ENCODE measurements around the gene HMGCS2.

The HMGCS2 gene

DNA sequence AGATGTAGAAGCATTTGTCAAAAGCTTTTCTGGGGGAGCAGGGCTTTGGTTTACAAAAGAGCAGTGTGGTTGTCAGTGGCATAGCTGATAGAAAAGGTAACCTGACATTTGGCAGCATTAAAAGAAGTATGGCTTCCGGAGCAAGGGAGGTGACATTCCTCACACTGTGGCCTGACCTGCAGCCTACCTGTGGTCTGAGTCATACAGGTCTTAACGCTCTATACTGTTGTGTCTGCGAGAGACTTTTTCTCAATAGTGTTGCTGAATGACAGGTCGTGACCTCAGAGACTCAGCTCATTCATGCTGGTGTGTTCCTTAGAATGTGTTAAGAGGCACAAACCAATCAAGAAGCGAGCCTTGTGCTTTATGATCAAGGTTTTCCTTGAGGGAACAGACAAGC is 37.6 kb downstream of the HMGCS2 start:
- Histone ChIP-seq H2AFZ (ENCODE audit: low read depth, low read length) (no peak overlapping the region), H3K4me1 (ENCODE audit: insufficient read depth, low read length) (no peaks in the 10 kb centered on the region), H3K36me3 (ENCODE audit: insufficient read depth, low read length) (peaks cover 97% of the 10 kb centered on the region), H3K4me3 (ENCODE audit: low read depth in 1 of 2, low read length in 2 of 2) (no peak overlapping the region), H3K79me2 (ENCODE audit: insufficient read depth, low read length) (peaks cover 15% of the 10 kb centered on the region), H4K20me1 (ENCODE audit: insufficient read depth, low read length) (peaks cover 76% of the 10 kb centered on the region), H3K9me3 (ENCODE audit: insufficient read depth, low read length, severe bottlenecking) (no peaks in the 10 kb centered on the region), H3K27me3 (ENCODE audit: insufficient read depth, low read length, poor library complexity) (no peaks in the 10 kb centered on the region), H3K4me2 (ENCODE audit: insufficient read depth, low read length) (no peak overlapping the region), H3K9ac (ENCODE audit: low read depth, low read length) (no peak overlapping the region), H3K27ac (ENCODE audit: low read length) (no peak overlapping the region)
- ATAC-seq (ENCODE audit: insufficient read depth, low read depth) = no peak
- DNase-seq = no peak
- TF ChIP-seq CTCF (IDR thresholded peaks at IDR 0.05; ENCODE audit: borderline replicate concordance, extremely low read depth, low read length, poor library complexity, severe bottlenecking) (no peak), EZH2 (IDR thresholded peaks at IDR 0.05; ENCODE audit: borderline replicate concordance, low read depth, low read length, severe bottlenecking) (no peak)

- Histone ChIP-seq H4K20me1 (ENCODE audit: insufficient read depth, low read length) (peaks cover 75% of the 10 kb centered on the region), H3K9me3 (ENCODE audit: insufficient read depth, low read length, severe bottlenecking) (no peaks in the 10 kb centered on the region), H3K79me2 (ENCODE audit: insufficient read depth, low read length) (peaks cover 24% of the 10 kb centered on the region), H3K27ac (ENCODE audit: low read length) (no peak overlapping the region), H3K4me3 (ENCODE audit: low read depth in 1 of 2, low read length in 2 of 2) (no peak overlapping the region), H3K27me3 (ENCODE audit: insufficient read depth, low read length, poor library complexity) (no peaks in the 10 kb centered on the region), H3K9ac (ENCODE audit: low read depth, low read length) (no peak overlapping the region), H3K36me3 (ENCODE audit: insufficient read depth, low read length) (peaks cover 97% of the 10 kb centered on the region), H3K4me2 (ENCODE audit: insufficient read depth, low read length) (no peak overlapping the region), H3K4me1 (ENCODE audit: insufficient read depth, low read length) (no peaks in the 10 kb centered on the region), H2AFZ (ENCODE audit: low read depth, low read length) (no peak overlapping the region)
- DNase-seq = no peak
- ATAC-seq (ENCODE audit: insufficient read depth, low read depth) = no peak
- no peak for TF ChIP-seq CTCF (IDR thresholded peaks at IDR 0.05; ENCODE audit: borderline replicate concordance, extremely low read depth, low read length, poor library complexity, severe bottlenecking)
- no peak for TF ChIP-seq EZH2 (IDR thresholded peaks at IDR 0.05; ENCODE audit: borderline replicate concordance, low read depth, low read length, severe bottlenecking)
Measured at GRCh38 chr1:119729044-119729443, 39.7 kb downstream of the HMGCS2 start.

- Histone ChIP-seq H3K27ac (ENCODE audit: low read length) (no peak overlapping the region), H2AFZ (ENCODE audit: low read depth, low read length) (no peak overlapping the region), H3K79me2 (ENCODE audit: insufficient read depth, low read length) (peaks cover 33% of the 10 kb centered on the region), H3K27me3 (ENCODE audit: insufficient read depth, low read length, poor library complexity) (no peaks in the 10 kb centered on the region), H4K20me1 (ENCODE audit: insufficient read depth, low read length) (peaks cover 82% of the 10 kb centered on the region), H3K9ac (ENCODE audit: low read depth, low read length) (no peak overlapping the region), H3K4me2 (ENCODE audit: insufficient read depth, low read length) (no peak overlapping the region), H3K4me3 (ENCODE audit: low read depth in 1 of 2, low read length in 2 of 2) (no peak overlapping the region), H3K36me3 (ENCODE audit: insufficient read depth, low read length) (peaks cover 98% of the 10 kb centered on the region), H3K4me1 (ENCODE audit: insufficient read depth, low read length) (no peaks in the 10 kb centered on the region), H3K9me3 (ENCODE audit: insufficient read depth, low read length, severe bottlenecking) (no peaks in the 10 kb centered on the region)
- no peak for TF ChIP-seq EZH2 (IDR thresholded peaks at IDR 0.05; ENCODE audit: borderline replicate concordance, low read depth, low read length, severe bottlenecking)
- TF ChIP-seq CTCF (IDR thresholded peaks at IDR 0.05; ENCODE audit: borderline replicate concordance, extremely low read depth, low read length, poor library complexity, severe bottlenecking) = no peak
- no peak for ATAC-seq (ENCODE audit: insufficient read depth, low read depth)
- DNase-seq = no peak
Measured at GRCh38 chr1:119727991-119728390, 40.7 kb downstream of the HMGCS2 start.

- Histone ChIP-seq H2AFZ (ENCODE audit: low read depth, low read length) (no peak overlapping the region), H3K79me2 (ENCODE audit: insufficient read depth, low read length) (peaks cover 45% of the 10 kb centered on the region), H3K27ac (ENCODE audit: low read length) (no peak overlapping the region), H3K9me3 (ENCODE audit: insufficient read depth, low read length, severe bottlenecking) (no peaks in the 10 kb centered on the region), H4K20me1 (ENCODE audit: insufficient read depth, low read length) (peaks cover 77% of the 10 kb centered on the region), H3K27me3 (ENCODE audit: insufficient read depth, low read length, poor library complexity) (no peaks in the 10 kb centered on the region), H3K9ac (ENCODE audit: low read depth, low read length) (no peak overlapping the region), H3K4me2 (ENCODE audit: insufficient read depth, low read length) (no peak overlapping the region), H3K4me1 (ENCODE audit: insufficient read depth, low read length) (no peaks in the 10 kb centered on the region), H3K4me3 (ENCODE audit: low read depth in 1 of 2, low read length in 2 of 2) (no peak overlapping the region), H3K36me3 (ENCODE audit: insufficient read depth, low read length) (peaks cover 98% of the 10 kb centered on the region)
- ATAC-seq (ENCODE audit: insufficient read depth, low read depth) = no peak
- no peak for DNase-seq
- TF ChIP-seq CTCF (IDR thresholded peaks at IDR 0.05; ENCODE audit: borderline replicate concordance, extremely low read depth, low read length, poor library complexity, severe bottlenecking) = no peak
- no peak for TF ChIP-seq EZH2 (IDR thresholded peaks at IDR 0.05; ENCODE audit: borderline replicate concordance, low read depth, low read length, severe bottlenecking)
Measured at GRCh38 chr1:119725626-119726025, 43.1 kb downstream of the HMGCS2 start.
